H1 (cell line): ENCODE measurements around the gene C11orf65. TPM values are rescaled to one million over a fixed set of nuclear protein-coding genes. Genes with fewer than 3 reads are reported as not detected.

Experiments used
- CTCF ChIA-PET: fragments of 300-600 bp; sonication (Branson Sonifier 250); formaldehyde crosslinking; loops from one replicate; lab custom pipeline; 2021; ENCODE audit not compliant: partially characterized antibody; lab: Charles Lee
- POLR2A ChIA-PET: fragments of 300-600 bp; sonication (Branson Sonifier 250); formaldehyde crosslinking; loops from one replicate; lab custom pipeline; 2021; ENCODE audit warnings: inconsistent platforms; ENCODE audit not compliant: partially characterized antibody; lab: Charles Lee
- DNase-seq, 2 experiments: peaks; one replicate each; pipeline versions ENCODE4 v3.0.0 to v3.0.0-alpha.2; 2010 to 2022; ENCODE audit warnings: low spot score in 2 of 2, low read depth in 1 of 2, mixed read lengths in 1 of 2
- FAIRE-seq: peaks from 2 replicates; lab custom pipeline; 2011; peaks lifted over from hg19 to GRCh38; lab: Jason Lieb, UNC
- H2AFZ ChIP-seq: 2 replicates; pipeline ENCODE4 v1.8.1; 2012; ENCODE audit warnings: low read length, inconsistent platforms
- H2AK5ac ChIP-seq: 2 replicates; pipeline ENCODE4 v1.6.1; 2013; ENCODE audit warnings: low read depth, low read length
- H2BK120ac ChIP-seq: replicated peaks from 2 replicates; pipeline ENCODE3; 2013; ENCODE audit warnings: low read depth, low read length, inconsistent platforms
- H2BK12ac ChIP-seq: 2 replicates; pipeline ENCODE4 v1.6.1; 2013; ENCODE audit warnings: low read depth, low read length
- H2BK15ac ChIP-seq: 2 replicates; pipeline ENCODE4 v1.6.1; 2013; ENCODE audit warnings: low read length
- H2BK20ac ChIP-seq: 2 replicates; pipeline ENCODE4 v1.6.1; 2013; ENCODE audit warnings: low read length
- H2BK5ac ChIP-seq: 2 replicates; pipeline ENCODE4 v1.6.1; 2013; ENCODE audit warnings: low read depth, low read length
- H3K14ac ChIP-seq: 2 replicates; pipeline ENCODE4 v1.6.1; 2013; ENCODE audit warnings: inconsistent platforms; ENCODE audit not compliant: insufficient read length
- H3K18ac ChIP-seq: 2 replicates; pipeline ENCODE4 v1.6.1; 2013; ENCODE audit warnings: low read length; ENCODE audit errors: extremely low read depth
- H3K23ac ChIP-seq: 2 replicates; pipeline ENCODE4 v1.6.1; 2013; ENCODE audit warnings: inconsistent platforms; ENCODE audit not compliant: insufficient read length
- H3K23me2 ChIP-seq: 2 replicates; pipeline ENCODE4 v1.6.1; 2013; ENCODE audit warnings: low read depth, low read length
- H3K27ac ChIP-seq: 2 replicates; pipeline ENCODE4 v1.6.1; 2011; ENCODE audit warnings: low read depth, low read length, inconsistent platforms
- H3K27me3 ChIP-seq, 4 experiments: replicated peaks in 1 of 4; 1 replicate in 1 of 4; 2 replicates in 3 of 4; pipeline versions ENCODE4 v1.6.1 to v1.8.1; 2011 to 2013; ENCODE audit warnings: low read length in 3 of 4, mild to moderate bottlenecking in 3 of 4, inconsistent platforms in 2 of 4, mixed read lengths in 2 of 4, moderate library complexity in 1 of 4; ENCODE audit not compliant: control insufficient read depth in 3 of 4, insufficient read depth in 3 of 4; ENCODE audit errors: extremely low read depth in 1 of 4
- H3K36me3 ChIP-seq, 4 experiments: 2 replicates each; pipeline versions ENCODE4 v1.6.1 to v1.8.1; 2011 to 2013; ENCODE audit warnings: mild to moderate bottlenecking in 4 of 4, low read length in 3 of 4, moderate library complexity in 2 of 4, control low read depth in 1 of 4, inconsistent platforms in 1 of 4; ENCODE audit not compliant: insufficient read depth in 4 of 4, control insufficient read depth in 2 of 4
- H3K4ac ChIP-seq: replicated peaks from 2 replicates; pipeline ENCODE3; 2013; ENCODE audit warnings: low read length, low read depth, mixed read lengths, inconsistent platforms; ENCODE audit not compliant: insufficient read length
- H3K4me1 ChIP-seq, 4 experiments: replicated peaks in 1 of 4; 1 replicate in 1 of 4; 2 replicates in 3 of 4; pipeline versions ENCODE4 v1.6.1 to v1.8.1; 2011 to 2013; ENCODE audit warnings: low read length in 3 of 4, inconsistent platforms in 2 of 4, mixed read lengths in 1 of 4; ENCODE audit not compliant: insufficient read depth in 4 of 4, control insufficient read depth in 3 of 4
- H3K4me2 ChIP-seq, 2 experiments: 2 replicates each; pipeline versions ENCODE4 v1.6.1 to v1.8.1; 2011 to 2013; ENCODE audit warnings: low read depth in 2 of 2, low read length in 2 of 2, control low read depth in 1 of 2, inconsistent platforms in 1 of 2, mild to moderate bottlenecking in 1 of 2; ENCODE audit not compliant: insufficient read depth in 1 of 2
- H3K4me3 ChIP-seq, 4 experiments: fragments of 200-600, 300-600 bp in 1 of 4; sonication (generic), shearing (Covaris generic), sonication (Bioruptor Twin) in 1 of 4; 2 replicates each; pipeline versions ENCODE4 v1.5.1 to v1.8.1; 2011 to 2016; ENCODE audit warnings: low read length in 4 of 4, low read depth in 3 of 4, control low read depth in 2 of 4, inconsistent platforms in 2 of 4, mild to moderate bottlenecking in 2 of 4, mixed read lengths in 1 of 4, moderate library complexity in 1 of 4; ENCODE audit not compliant: insufficient read depth in 2 of 4; ENCODE audit errors: extremely low read depth in 1 of 4
- H3K56ac ChIP-seq: replicated peaks from 2 replicates; pipeline ENCODE3; 2013; ENCODE audit warnings: low read depth, mild to moderate bottlenecking, mixed read lengths, low read length, inconsistent platforms; ENCODE audit not compliant: insufficient read length
- H3K79me1 ChIP-seq: 2 replicates; pipeline ENCODE4 v1.6.1; 2013; ENCODE audit warnings: low read depth, low read length, control low read depth
- H3K79me2 ChIP-seq, 2 experiments: 2 replicates each; pipeline versions ENCODE4 v1.6.1 to v1.8.1; 2012 to 2013; ENCODE audit warnings: low read length in 2 of 2, mild to moderate bottlenecking in 2 of 2, inconsistent platforms in 1 of 2; ENCODE audit not compliant: insufficient read depth in 2 of 2, control insufficient read depth in 1 of 2
- H3K9ac ChIP-seq, 4 experiments: replicated peaks in 1 of 4; 1 replicate in 1 of 4; 2 replicates in 3 of 4; pipeline versions ENCODE4 v1.6.1 to v1.8.1; 2011 to 2013; ENCODE audit warnings: low read depth in 3 of 4, low read length in 3 of 4, control low read depth in 2 of 4, mild to moderate bottlenecking in 2 of 4, moderate library complexity in 2 of 4, inconsistent platforms in 1 of 4; ENCODE audit errors: extremely low read depth in 1 of 4
- H3K9me3 ChIP-seq, 2 experiments: 2 replicates each; pipeline versions ENCODE4 v1.6.1 to v1.8.1; 2012 to 2013; ENCODE audit warnings: mild to moderate bottlenecking in 2 of 2, moderate library complexity in 2 of 2, control low read depth in 1 of 2, inconsistent platforms in 1 of 2, low read depth in 1 of 2, low read length in 1 of 2, mixed read lengths in 1 of 2; ENCODE audit not compliant: insufficient read depth in 2 of 2
- H4K20me1 ChIP-seq, 2 experiments: replicated peaks in 1 of 2; 2 replicates each; pipeline versions ENCODE3 to v1.8.1; 2011 to 2013; ENCODE audit warnings: inconsistent platforms in 2 of 2, low read length in 2 of 2, mild to moderate bottlenecking in 1 of 2; ENCODE audit not compliant: insufficient read depth in 2 of 2, control insufficient read depth in 1 of 2
- H4K5ac ChIP-seq: 2 replicates; pipeline ENCODE4 v1.6.1; 2013; ENCODE audit warnings: low read length, low read depth, mixed read lengths, inconsistent platforms; ENCODE audit not compliant: insufficient read length
- H4K8ac ChIP-seq: 2 replicates; pipeline ENCODE4 v1.8.0; 2013; ENCODE audit warnings: mild to moderate bottlenecking, moderate library complexity, low read length, inconsistent platforms; ENCODE audit not compliant: insufficient read depth; ENCODE audit errors: extremely low read depth
- H4K91ac ChIP-seq: replicated peaks from 2 replicates; pipeline ENCODE3; 2013; ENCODE audit warnings: low read length, mixed read lengths, inconsistent platforms; ENCODE audit not compliant: insufficient read length
- ATF3 ChIP-seq: IDR thresholded peaks from 2 replicates; pipeline ENCODE4 v1.6.1; 2011; ENCODE audit warnings: low read depth, mild to moderate bottlenecking, low read length; ENCODE audit not compliant: insufficient read depth
- CBX8 ChIP-seq: fragments of 300-800, 300-1000 bp; sonication (generic); IDR thresholded peaks from 2 replicates; pipeline ENCODE4 v1.7.1; 2016; ENCODE audit warnings: low read depth, low read length, borderline replicate concordance
- HDAC6 ChIP-seq: IDR thresholded peaks from one replicate; pipeline ENCODE4 v1.7.1; 2012; ENCODE audit warnings: low read depth, mild to moderate bottlenecking, inconsistent platforms, low read length, moderate library complexity
- ZNF274 ChIP-seq: IDR thresholded peaks from 2 replicates; pipeline ENCODE4 v1.7.0; 2012; ENCODE audit warnings: low read length, borderline replicate concordance; ENCODE audit errors: extremely low read depth
- WGBS, 2 experiments: shearing (Covaris generic) in 1 of 2; methylation state at CpG; one replicate each; pipeline versions ENCODE4 v1.1.6 to v1.1.7; 2013 to 2015; ENCODE audit warnings: low lambda C conversion rate in 2 of 2, mixed read lengths in 2 of 2, inconsistent platforms in 1 of 2, low coverage in 1 of 2, missing lambda C conversion rate in 1 of 2; ENCODE audit not compliant: insufficient replicate concordance in 2 of 2, insufficient coverage in 1 of 2, insufficient read length in 1 of 2; ENCODE audit errors: extremely low coverage in 1 of 2, missing lambda C conversion rate in 1 of 2; 5-methylcytosine and 5-hydroxymethylcytosine counted together
- polyA plus RNA-seq, 7 experiments: library from polyadenylated mRNA; depleted of rRNA in 3 of 7; stranded (reverse) in 5 of 7; unstranded in 2 of 7; fragments of >200 nt in 5 of 7; fragments of 200-250 nt in 2 of 7; gene quantifications; 1 replicate in 5 of 7; 2 replicates in 1 of 7; 4 replicates in 1 of 7; pipeline versions ENCODE4 v1.2.1 to v1.2.3, GENCODE V29; 2011 to 2013; ENCODE audit warnings: missing spikeins in 2 of 7, mixed read lengths in 2 of 7
- total RNA-seq: library from RNA; stranded (reverse); fragmentation: NEBNext Ultra II Directional; extraction: Animal tissue kit (Norgen Biotek cat#: 25700); gene quantifications from 2 replicates; pipeline ENCODE4 v1.2.1, GENCODE V29; 2021

Gene C11orf65
- total and polyA plus RNA-seq, 2 of the 8 experiments (the other 6 are each of a cell fraction or from before 2014, with no cell fraction given) = 0.14 to 0.22 TPM

GRCh38 chr11:108343714-108344113 is 123.6 kb downstream of the C11orf65 start:
- H3K18ac ChIP-seq = no peak overlapping the region
- ChIA-PET POLR2A (no interaction called here), CTCF (interaction anchor here (1.0 kb wide), 1 partner anchor 312 kb away, joined by 3 read pairs; no protein-coding TSS in a partner anchor)
- no peaks in the 10 kb centered on the region; the same call in 1 of the 2 replicates for H3K23me2 ChIP-seq
- no peaks in the 10 kb centered on the region for H3K27me3 ChIP-seq
- H4K5ac ChIP-seq = no peak overlapping the region
- H2BK20ac ChIP-seq = no peak overlapping the region
- FAIRE-seq (no peak), DNase-seq (no peak)
- no peak overlapping the region for H2BK120ac ChIP-seq
- H4K91ac ChIP-seq = no peak overlapping the region
- H3K36me3 ChIP-seq = peaks cover 0 to 6% (median 3%) of the 10 kb centered on the region in 4 experiments; a peak in 2 of 8 replicates
- H3K4ac ChIP-seq = no peak overlapping the region
- H2AFZ ChIP-seq = no peak overlapping the region
- H3K79me2 ChIP-seq = no peaks in the 10 kb centered on the region
- H3K9me3 ChIP-seq = no peaks in the 10 kb centered on the region
- no peak overlapping the region for H3K4me2 ChIP-seq
- whole genome bisulfite sequencing, 2 experiments = 92% methylated on average over 2 of the region's 2 CpGs; no CpG with 5 or more reads in 1 of the 2 experiments
- H4K8ac ChIP-seq = no peak overlapping the region
- no peak overlapping the region for H2AK5ac ChIP-seq
- H3K9ac ChIP-seq = no peak overlapping the region
- no peak overlapping the region for H3K56ac ChIP-seq
- H3K14ac ChIP-seq = no peak overlapping the region
- no peak overlapping the region for H3K23ac ChIP-seq
- H3K27ac ChIP-seq = no peak overlapping the region
- no peak overlapping the region for H2BK12ac ChIP-seq
- no peaks in the 10 kb centered on the region for H3K79me1 ChIP-seq
- H3K4me3 ChIP-seq = no peak overlapping the region
- no peak overlapping the region for H2BK15ac ChIP-seq
- no peak overlapping the region for H2BK5ac ChIP-seq
- peaks cover 0 to 6% (median 0%) of the 10 kb centered on the region in 4 experiments; a peak in 1 of 7 replicates for H3K4me1 ChIP-seq
- H4K20me1 ChIP-seq = no peaks in the 10 kb centered on the region
- TF ChIP-seq ATF3 (no peak), CBX8 (no peak), ZNF274 (no peak), HDAC6 (no peak)
